Measurements from ENCODE around the gene MRPL14. TPM values are rescaled to one million over a fixed set of nuclear protein-coding genes. Genes with fewer than 3 reads are reported as not detected.

Gene MRPL14
- total and polyA plus RNA-seq, 9 of the 15 experiments (the other 6 are each of a cell fraction or from before 2014, with no cell fraction given): 126 to 424 (median 165) TPM

DNA sequence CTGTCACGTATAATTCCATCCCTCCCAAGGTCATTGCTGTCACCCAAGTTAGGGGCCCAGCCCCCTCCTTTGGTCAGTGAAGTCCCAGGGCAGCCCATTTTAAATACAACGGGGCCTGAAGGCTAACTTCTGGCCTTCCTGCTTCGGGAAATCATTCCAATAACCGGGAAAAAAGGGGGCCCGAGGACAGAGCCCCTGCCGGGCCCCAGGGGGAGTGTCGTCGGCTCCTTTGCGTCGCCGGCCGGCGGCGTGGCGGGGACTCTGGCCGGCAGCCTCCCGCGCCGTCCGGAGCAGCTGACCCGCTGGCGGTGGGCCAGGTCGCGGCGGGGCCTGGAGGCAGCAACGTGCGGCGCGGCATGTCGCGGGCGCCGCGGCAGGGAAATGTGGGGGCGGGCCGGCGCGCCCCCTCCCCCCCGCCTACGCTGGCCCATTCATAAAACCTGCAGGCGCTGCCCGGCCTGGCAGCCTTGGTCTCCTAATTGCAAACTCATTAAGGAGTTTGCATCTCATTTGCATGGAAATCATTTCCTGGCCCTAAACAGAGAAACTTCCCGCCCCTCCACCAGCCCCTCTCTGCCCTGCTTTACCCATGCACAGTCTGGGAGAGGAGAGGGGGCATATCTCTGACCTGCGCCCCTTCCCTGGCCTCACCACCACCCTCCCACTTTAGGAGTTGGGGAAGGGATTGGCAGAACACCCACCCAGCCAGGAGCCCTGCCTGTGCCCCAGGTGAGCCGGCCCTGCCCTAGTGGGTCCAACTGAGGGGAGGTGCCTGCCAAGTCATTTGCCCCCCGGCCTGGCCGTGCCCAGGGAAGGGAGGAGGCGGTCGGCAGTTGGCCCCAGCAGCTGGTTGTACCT, 50.7 kb downstream of the MRPL14 start (continued):
- TF ChIP-seq, protein P1, sequence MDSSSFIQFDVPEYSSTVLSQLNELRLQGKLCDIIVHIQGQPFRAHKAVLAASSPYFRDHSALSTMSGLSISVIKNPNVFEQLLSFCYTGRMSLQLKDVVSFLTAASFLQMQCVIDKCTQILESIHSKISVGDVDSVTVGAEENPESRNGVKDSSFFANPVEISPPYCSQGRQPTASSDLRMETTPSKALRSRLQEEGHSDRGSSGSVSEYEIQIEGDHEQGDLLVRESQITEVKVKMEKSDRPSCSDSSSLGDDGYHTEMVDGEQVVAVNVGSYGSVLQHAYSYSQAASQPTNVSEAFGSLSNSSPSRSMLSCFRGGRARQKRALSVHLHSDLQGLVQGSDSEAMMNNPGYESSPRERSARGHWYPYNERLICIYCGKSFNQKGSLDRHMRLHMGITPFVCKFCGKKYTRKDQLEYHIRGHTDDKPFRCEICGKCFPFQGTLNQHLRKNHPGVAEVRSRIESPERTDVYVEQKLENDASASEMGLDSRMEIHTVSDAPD (CRISPR knock-in tag; IDR thresholded peaks at IDR 0.05): no peak
- TF ChIP-seq ZNF766 (CRISPR knock-in tag; conservative IDR thresholded peaks at IDR 0.05): peak; percentile 75
- 0 out of 2 replicates have a peak, but pooled peaks have one; percentile 15 for TF ChIP-seq GABPA (tag; conservative IDR thresholded peaks at IDR 0.05; ENCODE audit: low read depth)
- TF ChIP-seq, protein P2, sequence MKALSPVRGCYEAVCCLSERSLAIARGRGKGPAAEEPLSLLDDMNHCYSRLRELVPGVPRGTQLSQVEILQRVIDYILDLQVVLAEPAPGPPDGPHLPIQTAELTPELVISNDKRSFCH (CRISPR knock-in tag; IDR thresholded peaks at IDR 0.05): no peak
- TF ChIP-seq, protein P2 (tag; IDR thresholded peaks at IDR 0.05): peak; percentile 68
- TF ChIP-seq, protein P3, sequence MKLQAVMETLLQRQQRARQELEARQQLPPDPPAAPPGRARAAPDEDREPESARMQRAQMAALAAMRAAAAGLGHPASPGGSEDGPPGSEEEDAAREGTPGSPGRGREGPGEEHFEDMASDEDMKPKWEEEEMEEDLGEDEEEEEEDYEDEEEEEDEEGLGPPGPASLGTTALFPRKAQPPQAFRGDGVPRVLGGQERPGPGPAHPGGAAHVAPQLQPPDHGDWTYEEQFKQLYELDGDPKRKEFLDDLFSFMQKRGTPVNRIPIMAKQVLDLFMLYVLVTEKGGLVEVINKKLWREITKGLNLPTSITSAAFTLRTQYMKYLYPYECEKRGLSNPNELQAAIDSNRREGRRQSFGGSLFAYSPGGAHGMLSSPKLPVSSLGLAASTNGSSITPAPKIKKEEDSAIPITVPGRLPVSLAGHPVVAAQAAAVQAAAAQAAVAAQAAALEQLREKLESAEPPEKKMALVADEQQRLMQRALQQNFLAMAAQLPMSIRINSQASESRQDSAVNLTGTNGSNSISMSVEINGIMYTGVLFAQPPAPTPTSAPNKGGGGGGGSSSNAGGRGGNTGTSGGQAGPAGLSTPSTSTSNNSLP (IDR thresholded peaks at IDR 0.05; ENCODE audit: borderline replicate concordance, low read depth, low read length): no peak
- 0 out of 2 replicates have a peak, but pooled peaks have one; percentile 3 for TF ChIP-seq MAFK (IDR thresholded peaks at IDR 0.05; ENCODE audit: low read length)
- peak; percentile 56 for TF ChIP-seq FOSL1 (tag; conservative IDR thresholded peaks at IDR 0.05)
- TF ChIP-seq, protein P4, sequence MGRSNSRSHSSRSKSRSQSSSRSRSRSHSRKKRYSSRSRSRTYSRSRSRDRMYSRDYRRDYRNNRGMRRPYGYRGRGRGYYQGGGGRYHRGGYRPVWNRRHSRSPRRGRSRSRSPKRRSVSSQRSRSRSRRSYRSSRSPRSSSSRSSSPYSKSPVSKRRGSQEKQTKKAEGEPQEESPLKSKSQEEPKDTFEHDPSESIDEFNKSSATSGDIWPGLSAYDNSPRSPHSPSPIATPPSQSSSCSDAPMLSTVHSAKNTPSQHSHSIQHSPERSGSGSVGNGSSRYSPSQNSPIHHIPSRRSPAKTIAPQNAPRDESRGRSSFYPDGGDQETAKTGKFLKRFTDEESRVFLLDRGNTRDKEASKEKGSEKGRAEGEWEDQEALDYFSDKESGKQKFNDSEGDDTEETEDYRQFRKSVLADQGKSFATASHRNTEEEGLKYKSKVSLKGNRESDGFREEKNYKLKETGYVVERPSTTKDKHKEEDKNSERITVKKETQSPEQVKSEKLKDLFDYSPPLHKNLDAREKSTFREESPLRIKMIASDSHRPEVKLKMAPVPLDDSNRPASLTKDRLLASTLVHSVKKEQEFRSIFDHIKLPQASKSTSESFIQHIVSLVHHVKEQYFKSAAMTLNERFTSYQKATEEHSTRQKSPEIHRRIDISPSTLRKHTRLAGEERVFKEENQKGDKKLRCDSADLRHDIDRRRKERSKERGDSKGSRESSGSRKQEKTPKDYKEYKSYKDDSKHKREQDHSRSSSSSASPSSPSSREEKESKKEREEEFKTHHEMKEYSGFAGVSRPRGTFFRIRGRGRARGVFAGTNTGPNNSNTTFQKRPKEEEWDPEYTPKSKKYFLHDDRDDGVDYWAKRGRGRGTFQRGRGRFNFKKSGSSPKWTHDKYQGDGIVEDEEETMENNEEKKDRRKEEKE (IDR thresholded peaks at IDR 0.05; ENCODE audit: borderline replicate concordance in 1 of 2, control insufficient read depth in 1 of 2, low read depth in 2 of 2, low read length in 1 of 2): peak in 1 of 2 experiments; percentile 41; a peak in 1 of 4 replicates
- peak; percentile 15 for TF ChIP-seq MEIS2 (IDR thresholded peaks at IDR 0.05; ENCODE audit: partially characterized antibody)
- TF ChIP-seq, protein P5, sequence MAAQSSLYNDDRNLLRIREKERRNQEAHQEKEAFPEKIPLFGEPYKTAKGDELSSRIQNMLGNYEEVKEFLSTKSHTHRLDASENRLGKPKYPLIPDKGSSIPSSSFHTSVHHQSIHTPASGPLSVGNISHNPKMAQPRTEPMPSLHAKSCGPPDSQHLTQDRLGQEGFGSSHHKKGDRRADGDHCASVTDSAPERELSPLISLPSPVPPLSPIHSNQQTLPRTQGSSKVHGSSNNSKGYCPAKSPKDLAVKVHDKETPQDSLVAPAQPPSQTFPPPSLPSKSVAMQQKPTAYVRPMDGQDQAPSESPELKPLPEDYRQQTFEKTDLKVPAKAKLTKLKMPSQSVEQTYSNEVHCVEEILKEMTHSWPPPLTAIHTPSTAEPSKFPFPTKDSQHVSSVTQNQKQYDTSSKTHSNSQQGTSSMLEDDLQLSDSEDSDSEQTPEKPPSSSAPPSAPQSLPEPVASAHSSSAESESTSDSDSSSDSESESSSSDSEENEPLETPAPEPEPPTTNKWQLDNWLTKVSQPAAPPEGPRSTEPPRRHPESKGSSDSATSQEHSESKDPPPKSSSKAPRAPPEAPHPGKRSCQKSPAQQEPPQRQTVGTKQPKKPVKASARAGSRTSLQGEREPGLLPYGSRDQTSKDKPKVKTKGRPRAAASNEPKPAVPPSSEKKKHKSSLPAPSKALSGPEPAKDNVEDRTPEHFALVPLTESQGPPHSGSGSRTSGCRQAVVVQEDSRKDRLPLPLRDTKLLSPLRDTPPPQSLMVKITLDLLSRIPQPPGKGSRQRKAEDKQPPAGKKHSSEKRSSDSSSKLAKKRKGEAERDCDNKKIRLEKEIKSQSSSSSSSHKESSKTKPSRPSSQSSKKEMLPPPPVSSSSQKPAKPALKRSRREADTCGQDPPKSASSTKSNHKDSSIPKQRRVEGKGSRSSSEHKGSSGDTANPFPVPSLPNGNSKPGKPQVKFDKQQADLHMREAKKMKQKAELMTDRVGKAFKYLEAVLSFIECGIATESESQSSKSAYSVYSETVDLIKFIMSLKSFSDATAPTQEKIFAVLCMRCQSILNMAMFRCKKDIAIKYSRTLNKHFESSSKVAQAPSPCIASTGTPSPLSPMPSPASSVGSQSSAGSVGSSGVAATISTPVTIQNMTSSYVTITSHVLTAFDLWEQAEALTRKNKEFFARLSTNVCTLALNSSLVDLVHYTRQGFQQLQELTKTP (IDR thresholded peaks at IDR 0.05; ENCODE audit: low read depth in 1 of 2, partially characterized antibody in 2 of 2): peak in 1 of 2 experiments; percentile 31
- TF ChIP-seq, protein P6, sequence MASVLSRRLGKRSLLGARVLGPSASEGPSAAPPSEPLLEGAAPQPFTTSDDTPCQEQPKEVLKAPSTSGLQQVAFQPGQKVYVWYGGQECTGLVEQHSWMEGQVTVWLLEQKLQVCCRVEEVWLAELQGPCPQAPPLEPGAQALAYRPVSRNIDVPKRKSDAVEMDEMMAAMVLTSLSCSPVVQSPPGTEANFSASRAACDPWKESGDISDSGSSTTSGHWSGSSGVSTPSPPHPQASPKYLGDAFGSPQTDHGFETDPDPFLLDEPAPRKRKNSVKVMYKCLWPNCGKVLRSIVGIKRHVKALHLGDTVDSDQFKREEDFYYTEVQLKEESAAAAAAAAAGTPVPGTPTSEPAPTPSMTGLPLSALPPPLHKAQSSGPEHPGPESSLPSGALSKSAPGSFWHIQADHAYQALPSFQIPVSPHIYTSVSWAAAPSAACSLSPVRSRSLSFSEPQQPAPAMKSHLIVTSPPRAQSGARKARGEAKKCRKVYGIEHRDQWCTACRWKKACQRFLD (CRISPR knock-in tag; IDR thresholded peaks at IDR 0.05): peak; percentile 90; the same call in 1 of the 2 replicates

Data from K562 (cell line).